IPS-15b (cell line): ENCODE results near the gene MPRIP.

Experiments
- H3K27me3 ChIP-seq: one replicate; pipeline ENCODE4 v1.6.1; 2013; ENCODE audit warnings: low read length; ENCODE audit not compliant: control insufficient read depth, insufficient read depth
- H3K36me3 ChIP-seq: one replicate; pipeline ENCODE4 v1.6.1; 2013; ENCODE audit warnings: low read length; ENCODE audit not compliant: control insufficient read depth, insufficient read depth
- H3K4me1 ChIP-seq: one replicate; pipeline ENCODE4 v1.6.1; 2013; ENCODE audit warnings: mild to moderate bottlenecking, low read length; ENCODE audit not compliant: control insufficient read depth, insufficient read depth
- H3K4me3 ChIP-seq: one replicate; pipeline ENCODE4 v1.5.1; 2013; ENCODE audit warnings: low read depth, low read length
- H3K9ac ChIP-seq: one replicate; pipeline ENCODE4 v1.6.1; 2013; ENCODE audit warnings: low read depth, mild to moderate bottlenecking, low read length
- H3K9me3 ChIP-seq: one replicate; pipeline ENCODE4 v1.6.1; 2013; ENCODE audit warnings: mild to moderate bottlenecking, low read length; ENCODE audit not compliant: control insufficient read depth, insufficient read depth

MPRIP gene

GRCh38 chr17:17035490-17035889, 6.8 kb upstream of the MPRIP start:
- H3K4me3 ChIP-seq, result no peak overlapping the region
- no peaks in the 10 kb centered on the region for H3K27me3 ChIP-seq
- H3K4me1 ChIP-seq, result no peaks in the 10 kb centered on the region
- no peak overlapping the region for H3K9ac ChIP-seq
- H3K9me3 ChIP-seq, result no peaks in the 10 kb centered on the region
- no peaks in the 10 kb centered on the region for H3K36me3 ChIP-seq

DNA sequence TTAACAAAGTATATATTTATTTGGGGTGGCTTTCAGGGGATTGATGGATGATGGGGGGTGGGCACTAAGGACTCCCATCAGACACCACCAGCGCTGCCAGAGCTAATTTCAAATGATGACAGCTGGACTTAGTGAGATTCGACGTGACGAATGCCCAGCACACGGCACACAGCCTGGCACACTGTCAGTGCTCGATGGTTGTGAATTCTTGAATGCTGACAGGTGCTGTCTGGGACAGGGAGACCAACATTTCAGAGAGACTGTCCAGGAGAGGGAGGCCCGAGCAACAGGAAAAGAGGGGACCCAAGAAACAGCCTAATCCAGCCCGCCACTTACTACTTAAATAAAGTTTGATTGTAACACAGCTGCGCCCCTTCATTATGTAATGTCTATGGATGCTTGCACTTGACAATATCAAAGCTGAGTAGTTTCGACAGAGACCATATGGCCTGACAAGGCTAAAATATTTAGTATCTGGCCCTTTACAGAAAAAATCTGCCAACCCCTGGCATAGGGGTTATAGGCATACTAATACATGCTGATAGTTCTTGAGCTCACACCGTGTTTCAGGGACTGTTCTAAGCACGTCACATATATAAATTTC, 6.2 kb upstream of the MPRIP start:
- H3K9me3 ChIP-seq, result no peaks in the 10 kb centered on the region
- H3K9ac ChIP-seq, result no peak overlapping the region
- H3K36me3 ChIP-seq, result no peaks in the 10 kb centered on the region
- H3K4me3 ChIP-seq, result no peak overlapping the region
- H3K4me1 ChIP-seq, result no peaks in the 10 kb centered on the region
- H3K27me3 ChIP-seq, result peaks cover 2% of the 10 kb centered on the region

GRCh38 chr17:17036524-17036998, 5.7 kb upstream of the MPRIP start:
- Histone ChIP-seq H3K9me3 (no peaks in the 10 kb centered on the region), H3K4me3 (no peak overlapping the region), H3K9ac (no peak overlapping the region), H3K36me3 (no peaks in the 10 kb centered on the region), H3K4me1 (peaks cover 4% of the 10 kb centered on the region), H3K27me3 (peaks cover 7% of the 10 kb centered on the region)

GRCh38 chr17:17039911-17040310, 2.3 kb upstream of the MPRIP start:
- Histone ChIP-seq H3K9ac (no peak overlapping the region), H3K4me3 (no peak overlapping the region), H3K9me3 (no peaks in the 10 kb centered on the region), H3K4me1 (peaks cover 14% of the 10 kb centered on the region), H3K27me3 (peaks cover 9% of the 10 kb centered on the region), H3K36me3 (no peaks in the 10 kb centered on the region)

- Histone ChIP-seq H3K36me3 (no peaks in the 10 kb centered on the region), H3K4me3 (no peak overlapping the region), H3K9ac (no peak overlapping the region), H3K4me1 (peaks cover 15% of the 10 kb centered on the region), H3K27me3 (peaks cover 9% of the 10 kb centered on the region), H3K9me3 (no peaks in the 10 kb centered on the region)
Measured at GRCh38 chr17:17041018-17041521, 1.2 kb upstream of the MPRIP start.

DNA sequence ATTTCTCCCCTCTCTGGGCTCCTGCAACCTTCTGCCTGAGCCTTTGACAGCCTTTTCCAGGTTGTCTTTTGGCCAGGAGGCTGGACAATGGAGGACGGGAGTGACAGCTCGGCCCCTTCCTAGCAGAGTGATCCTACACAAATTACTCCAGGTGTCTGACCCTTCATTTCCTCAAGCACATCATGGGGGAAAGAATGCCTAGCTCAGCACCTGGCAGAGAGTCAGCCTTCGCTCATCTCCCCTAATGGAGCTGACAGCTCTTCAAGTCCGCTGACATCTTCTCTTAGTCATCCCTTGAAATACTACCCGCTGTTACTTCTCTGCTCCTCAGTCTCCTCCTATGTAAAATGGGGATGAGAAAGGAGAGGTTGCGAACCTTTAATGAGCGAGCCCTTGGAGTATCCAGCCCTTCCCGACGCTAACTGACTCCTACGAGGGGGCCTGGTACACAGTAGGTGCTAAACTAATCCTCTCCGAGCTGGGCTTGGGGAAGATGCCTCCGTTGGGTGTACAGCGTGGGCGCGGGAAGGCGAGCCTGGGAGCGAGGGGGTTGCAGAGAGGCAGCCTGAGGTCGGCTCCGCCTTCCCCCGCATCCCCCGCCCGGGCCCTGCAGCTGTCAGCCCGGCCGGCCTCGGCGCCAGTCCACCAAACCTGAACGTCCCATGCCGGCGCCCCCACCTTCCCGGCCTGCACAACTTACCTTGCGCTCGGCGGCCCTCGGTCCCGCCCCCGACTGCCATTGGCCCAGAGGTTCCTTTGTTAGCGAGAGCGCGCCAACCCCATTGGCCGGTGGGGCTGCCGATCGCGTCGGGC, 480 bp upstream of the MPRIP start:
- Histone ChIP-seq H3K9ac (no peak overlapping the region), H3K4me3 (peak overlapping the region; percentile 80), H3K36me3 (no peaks in the 10 kb centered on the region), H3K9me3 (no peaks in the 10 kb centered on the region), H3K4me1 (peaks cover 15% of the 10 kb centered on the region), H3K27me3 (peaks cover 9% of the 10 kb centered on the region)

DNA sequence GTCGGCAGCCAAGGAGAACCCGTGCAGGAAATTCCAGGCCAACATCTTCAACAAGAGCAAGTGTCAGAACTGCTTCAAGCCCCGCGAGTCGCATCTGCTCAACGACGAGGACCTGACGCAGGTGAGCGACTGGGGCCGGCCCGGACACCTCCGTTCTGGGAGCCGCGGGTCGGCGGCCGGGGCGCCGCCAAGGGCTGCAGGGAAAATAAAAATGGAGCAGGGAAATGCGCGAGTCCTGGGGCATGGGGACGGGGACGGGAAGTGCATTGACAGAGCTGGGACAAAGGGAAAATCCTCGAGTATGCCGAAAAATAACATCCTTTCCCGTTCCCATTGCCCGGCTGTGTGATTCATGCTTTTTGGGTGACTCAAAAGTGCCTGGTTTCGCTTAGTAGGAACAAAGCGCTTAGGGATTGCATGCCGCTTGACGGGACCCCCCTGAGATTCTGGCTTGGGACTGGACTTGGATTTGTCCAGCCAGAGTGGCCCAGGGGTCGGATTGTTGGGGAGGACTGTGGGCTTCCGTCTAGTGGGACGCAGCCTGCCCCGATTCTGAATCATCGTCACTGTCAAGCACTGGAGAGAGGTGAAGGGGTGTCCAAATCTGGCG, 699 bp downstream of the MPRIP start:
- Histone ChIP-seq H3K36me3 (no peaks in the 10 kb centered on the region), H3K4me1 (peaks cover 15% of the 10 kb centered on the region), H3K4me3 (peak overlapping the region; percentile 85), H3K9me3 (no peaks in the 10 kb centered on the region), H3K27me3 (peaks cover 9% of the 10 kb centered on the region), H3K9ac (peak overlapping the region; percentile 41)

DNA sequence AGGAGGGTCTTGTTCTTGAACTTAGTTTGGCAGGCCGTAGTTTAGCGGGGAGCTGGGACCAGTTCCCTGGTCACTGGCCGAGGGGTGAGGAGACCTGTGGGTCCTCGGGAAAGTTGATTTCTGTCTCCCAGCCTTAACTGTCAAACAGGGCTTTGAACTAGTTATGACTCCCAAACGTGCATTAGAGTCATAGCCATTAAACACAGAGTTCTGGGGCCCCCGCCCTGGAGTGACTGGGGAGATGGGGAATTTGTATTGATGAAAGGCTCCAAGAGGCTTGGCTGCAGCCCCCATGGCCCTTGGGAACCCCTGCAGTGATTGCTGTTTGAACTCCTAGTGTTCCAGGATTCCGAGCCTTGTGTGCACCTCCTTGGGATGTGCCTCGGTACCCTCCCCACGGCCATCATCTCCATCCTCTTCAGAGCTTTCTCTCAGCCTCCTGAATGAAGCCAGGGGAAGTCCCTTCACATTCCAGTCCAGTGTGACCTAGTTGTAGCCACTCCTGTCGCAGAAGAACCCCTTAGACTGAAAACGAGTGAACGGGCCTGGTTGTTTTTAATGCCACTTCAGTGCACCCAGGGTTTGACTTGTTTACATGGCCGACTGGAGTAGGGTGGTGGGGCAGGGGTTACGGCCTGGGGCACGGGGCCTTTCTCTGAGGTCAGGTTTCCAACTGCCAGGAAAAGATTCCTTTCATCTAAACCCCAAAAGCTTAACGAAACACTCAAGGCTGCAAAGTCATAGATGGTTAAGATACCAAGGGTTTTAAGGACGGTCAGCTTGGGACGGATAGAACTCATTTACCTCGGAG, 1.4 kb downstream of the MPRIP start:
- Histone ChIP-seq H3K27me3 (peaks cover 9% of the 10 kb centered on the region), H3K4me3 (peak overlapping the region; percentile 85), H3K9ac (peak overlapping the region; percentile 41), H3K36me3 (no peaks in the 10 kb centered on the region), H3K4me1 (peaks cover 15% of the 10 kb centered on the region), H3K9me3 (no peaks in the 10 kb centered on the region)

DNA sequence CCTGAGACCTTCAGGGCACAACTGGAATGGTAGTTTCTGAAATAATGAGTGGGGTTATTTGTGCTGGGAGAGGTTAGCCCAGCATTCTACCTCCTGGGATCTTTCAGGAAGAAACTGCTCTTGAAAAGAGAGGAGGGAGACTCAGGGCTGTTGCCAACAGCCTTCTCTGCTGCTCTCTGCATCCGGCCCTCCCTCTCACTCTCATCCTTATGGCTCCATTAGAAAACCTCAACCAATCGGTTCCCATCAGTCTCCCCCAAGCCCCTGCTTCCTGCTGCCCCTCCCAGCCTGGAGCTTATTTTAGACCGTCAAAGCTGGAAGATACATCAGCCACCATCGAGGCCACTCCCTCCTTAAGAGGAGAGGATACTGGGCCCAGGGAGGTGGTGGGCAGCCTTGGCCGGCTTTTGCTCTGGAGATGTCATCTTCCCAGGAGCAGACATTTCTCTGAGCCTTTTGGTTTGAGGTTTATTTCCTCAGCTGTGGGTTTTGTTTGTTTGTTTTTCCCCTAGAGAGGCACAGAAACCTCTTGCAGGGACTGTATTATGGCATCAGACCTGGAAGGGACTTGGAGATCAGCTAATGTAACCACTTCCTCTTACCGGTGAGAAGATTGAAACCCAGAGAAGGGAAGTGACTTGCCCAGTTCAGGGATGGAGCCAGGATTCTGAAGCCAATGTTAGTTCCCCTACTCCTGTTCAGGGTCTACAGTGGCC, 2.7 kb downstream of the MPRIP start:
- H3K36me3 ChIP-seq, result no peaks in the 10 kb centered on the region
- peaks cover 15% of the 10 kb centered on the region for H3K4me1 ChIP-seq
- H3K9ac ChIP-seq, result no peak overlapping the region
- H3K9me3 ChIP-seq, result no peaks in the 10 kb centered on the region
- no peak overlapping the region for H3K4me3 ChIP-seq
- H3K27me3 ChIP-seq, result peaks cover 9% of the 10 kb centered on the region

- peaks cover 9% of the 10 kb centered on the region for H3K4me1 ChIP-seq
- no peaks in the 10 kb centered on the region for H3K27me3 ChIP-seq
- H3K9ac ChIP-seq, result no peak overlapping the region
- no peaks in the 10 kb centered on the region for H3K36me3 ChIP-seq
- H3K4me3 ChIP-seq, result no peak overlapping the region
- H3K9me3 ChIP-seq, result no peaks in the 10 kb centered on the region
Measured at GRCh38 chr17:17048106-17048505, 5.8 kb downstream of the MPRIP start.
